HG02852 (cell line): ENCODE measurements around the gene SLC25A52.
A peak's percentile ranks its signal among the peaks of the same experiment; 100 is the strongest.
"Not testable (repeated sequence)": the region's sequence is repeated elsewhere in the genome, so short reads cannot be mapped to it uniquely, and the experiment has no call there.

Source experiments
- ATAC-seq: cut with Tn5 transposase; IDR thresholded peaks from one replicate; pipeline ENCODE4 v1.9.1; 2021; ENCODE audit warnings: mild to moderate bottlenecking, moderate library complexity; ENCODE audit not compliant: unreplicated experiment

SLC25A52 gene

GRCh38 chr18:31760695-31761094, at the start of gene SLC25A52:
Gene SLC25A52 (minus strand): TSS chr18:31760880. CDS start chr18:31760661, 219 bp downstream.
- no peak for ATAC-seq

GRCh38 chr18:31809049-31809448, 48.4 kb upstream of the SLC25A52 start:
- not testable (repeated sequence) for ATAC-seq

GRCh38 chr18:31801078-31801477, 40.4 kb upstream of the SLC25A52 start:
- no peak for ATAC-seq

- ATAC-seq = not testable (repeated sequence)
Measured at GRCh38 chr18:31799257-31799656, 38.6 kb upstream of the SLC25A52 start.

GRCh38 chr18:31798399-31798798, 37.7 kb upstream of the SLC25A52 start:
- no peak for ATAC-seq

- no peak for ATAC-seq
Measured at GRCh38 chr18:31795747-31796146, 35.1 kb upstream of the SLC25A52 start.

GRCh38 chr18:31793531-31793930, 32.9 kb upstream of the SLC25A52 start:
- no peak for ATAC-seq

- ATAC-seq = no peak
Measured at GRCh38 chr18:31792580-31792911, 31.9 kb upstream of the SLC25A52 start.

- ATAC-seq = peak; percentile 94
Measured at GRCh38 chr18:31791817-31792579, 31.3 kb upstream of the SLC25A52 start.

GRCh38 chr18:31789409-31789808, 28.7 kb upstream of the SLC25A52 start:
- ATAC-seq = no peak

GRCh38 chr18:31783059-31783458, 22.4 kb upstream of the SLC25A52 start:
- no peak for ATAC-seq

- no peak for ATAC-seq
Measured at GRCh38 chr18:31778391-31778950, 17.8 kb upstream of the SLC25A52 start.

- no peak for ATAC-seq
Measured at GRCh38 chr18:31776093-31776492, 15.4 kb upstream of the SLC25A52 start.

GRCh38 chr18:31774962-31775361, 14.3 kb upstream of the SLC25A52 start:
- ATAC-seq = no peak

GRCh38 chr18:31774477-31774785, 13.8 kb upstream of the SLC25A52 start:
- ATAC-seq = peak; percentile 95

GRCh38 chr18:31773774-31774476, 13.2 kb upstream of the SLC25A52 start:
- ATAC-seq = peak; percentile 47

GRCh38 chr18:31772699-31773098, 12.0 kb upstream of the SLC25A52 start:
- ATAC-seq = no peak

- no peak for ATAC-seq
Measured at GRCh38 chr18:31750273-31750672, 10.4 kb downstream of the SLC25A52 start.

GRCh38 chr18:31746396-31746795, 14.3 kb downstream of the SLC25A52 start:
- no peak for ATAC-seq

GRCh38 chr18:31744321-31745067, 16.2 kb downstream of the SLC25A52 start:
- ATAC-seq = no peak

- not testable (repeated sequence) for ATAC-seq
Measured at GRCh38 chr18:31743600-31743999, 17.1 kb downstream of the SLC25A52 start.
